K562 (cell line): ENCODE measurements around the gene YPEL1. TPM values are rescaled to one million over a fixed set of nuclear protein-coding genes. Genes with fewer than 3 reads are reported as not detected.

Experiments used
- ATAC-seq: fragments of 200-7000 bp; cut with Tn5 transposase; 3 replicates; pipeline ENCODE4 v1.9.1; 2020; ENCODE audit warnings: moderate library complexity
- BruUV-seq: library from RNA; stranded (reverse); fragments of 400-500 nt; replicated peaks from 2 replicates; lab custom pipeline; 2021; lab: Mats Ljungman, UMichigan
- CTCF ChIA-PET: fragments of 300-600 bp; formaldehyde crosslinking; extraction: SDS; loops from one replicate; lab custom pipeline; 2021; ENCODE audit warnings: low intra/inter-chr PET ratio; lab: Yijun Ruan, JAX
- POLR2A ChIA-PET: fragments of 300-600, 350-650 bp; sonication (Branson Sonifier 250); formaldehyde crosslinking; extraction: SDS; loops from one replicate; lab custom pipeline; 2021; ENCODE audit warnings: antibody characterized with exemption, inconsistent platforms; lab: Yijun Ruan, JAX
- DNase-seq, 4 experiments: peaks; one replicate each; pipeline versions ENCODE4 v3.0.0 to v3.0.0-alpha.2; 2011 to 2018; ENCODE audit warnings: low spot score in 3 of 4, mixed read lengths in 3 of 4; ENCODE audit errors: extremely low read depth in 1 of 4
- FAIRE-seq: peaks from 2 replicates; lab custom pipeline; 2011; peaks lifted over from hg19 to GRCh38; lab: Jason Lieb, UNC
- H2AFZ ChIP-seq: 2 replicates; pipeline ENCODE4 v1.6.0; 2011; ENCODE audit warnings: low read depth, low read length, control low read depth, inconsistent platforms
- H3K27ac ChIP-seq: fragments of 200-600 bp; 3 replicates; pipeline ENCODE4 v1.8.0; 2011; ENCODE audit warnings: low read depth, mild to moderate bottlenecking, control low read depth, inconsistent platforms, low read length, moderate library complexity, mixed read lengths; ENCODE audit errors: extremely low read depth
- H3K27me3 ChIP-seq, 2 experiments: fragments of 300-600 bp in 1 of 2; 2 replicates in 1 of 2; 3 replicates in 1 of 2; pipeline versions ENCODE4 v1.6.0 to v1.8.0; 2011; ENCODE audit warnings: inconsistent platforms in 2 of 2, low read length in 2 of 2, mild to moderate bottlenecking in 1 of 2, mixed read lengths in 1 of 2, moderate library complexity in 1 of 2; ENCODE audit not compliant: control insufficient read depth in 2 of 2, insufficient read depth in 2 of 2
- H3K36me3 ChIP-seq: fragments of 300-600 bp; 3 replicates; pipeline ENCODE4 v1.8.0; 2011; ENCODE audit warnings: mild to moderate bottlenecking, low read length, inconsistent platforms; ENCODE audit not compliant: control insufficient read depth, insufficient read depth
- H3K4me1 ChIP-seq, 2 experiments: fragments of 200-600 bp in 1 of 2; replicated peaks in 1 of 2; 2 replicates in 1 of 2; 3 replicates in 1 of 2; pipeline versions ENCODE4 v1.5.1 to v1.8.0; 2011; ENCODE audit warnings: inconsistent platforms in 2 of 2, low read length in 2 of 2, mild to moderate bottlenecking in 1 of 2, mixed read lengths in 1 of 2, moderate library complexity in 1 of 2; ENCODE audit not compliant: control insufficient read depth in 2 of 2, insufficient read depth in 2 of 2
- H3K4me2 ChIP-seq: 2 replicates; pipeline ENCODE4 v1.6.1; 2011; ENCODE audit warnings: low read length, control low read depth, inconsistent platforms, mixed read lengths; ENCODE audit not compliant: insufficient read depth
- H3K4me3 ChIP-seq: fragments of 200-600 bp; sonication (generic), shearing (Covaris generic); 2 replicates; pipeline ENCODE4 v1.5.1; 2016; ENCODE audit warnings: control low read depth, inconsistent platforms
- H3K79me2 ChIP-seq: fragments of 200-600 bp; 3 replicates; pipeline ENCODE4 v1.8.0; 2011; ENCODE audit warnings: low read length, inconsistent platforms; ENCODE audit not compliant: control insufficient read depth, insufficient read depth
- H3K9ac ChIP-seq, 2 experiments: 2 replicates each; pipeline versions ENCODE4 v1.6.0 to v1.6.1; 2011; ENCODE audit warnings: low read depth in 2 of 2, low read length in 2 of 2, control low read depth in 1 of 2, inconsistent platforms in 1 of 2, mild to moderate bottlenecking in 1 of 2, mixed read lengths in 1 of 2; ENCODE audit not compliant: insufficient read depth in 1 of 2
- H3K9me1 ChIP-seq: one replicate; pipeline ENCODE4 v1.6.0; 2011; ENCODE audit warnings: inconsistent platforms, mild to moderate bottlenecking, low read length, moderate library complexity; ENCODE audit not compliant: control insufficient read depth, insufficient read depth
- H3K9me3 ChIP-seq: replicated peaks from 2 replicates; pipeline ENCODE4 v1.5.1; 2011; ENCODE audit warnings: low read depth, low read length, inconsistent platforms; ENCODE audit not compliant: control insufficient read depth, insufficient read depth
- H4K20me1 ChIP-seq: replicated peaks from 2 replicates; pipeline ENCODE4 v1.6.1; 2011; ENCODE audit warnings: low read length, inconsistent platforms, mixed read lengths; ENCODE audit not compliant: control insufficient read depth, insufficient read depth
- BRCA1 ChIP-seq, 2 experiments: fragments of 450-650 bp in 1 of 2; sonication (generic) in 1 of 2; formaldehyde crosslinking in 1 of 2; IDR thresholded peaks; 2 replicates each; pipeline versions ENCODE4 v1.5.0 to v1.6.1; 2017 to 2020; ENCODE audit warnings: mild to moderate bottlenecking in 1 of 2, missing genetic modification reagents in 1 of 2
- ELF4 ChIP-seq: fragments of 450-650 bp; formaldehyde crosslinking; IDR thresholded peaks from 2 replicates; pipeline ENCODE4 v1.4.0; 2022; ENCODE audit warnings: missing genetic modification characterization
- MCM2 ChIP-seq: fragments of 450-650 bp; IDR thresholded peaks from 2 replicates; pipeline ENCODE4 v1.6.1; 2017; ENCODE audit warnings: low read depth, mild to moderate bottlenecking
- MYC ChIP-seq, 2 experiments: fragments of 250-450 bp in 1 of 2; sonication (Bioruptor Pico) in 1 of 2; IDR thresholded peaks; 2 replicates each; pipeline versions ENCODE4 v1.5.1 to v1.6.1; 2012 to 2021; ENCODE audit warnings: low read depth in 2 of 2, borderline replicate concordance in 1 of 2, improper control_type of control experiment in 1 of 2, low read length in 1 of 2, mild to moderate bottlenecking in 1 of 2, moderate library complexity in 1 of 2
- PBX2 ChIP-seq, 2 experiments: IDR thresholded peaks in 1 of 2; conservative IDR thresholded peaks in 1 of 2; 2 replicates each; pipeline ENCODE4 v1.6.1; 2016; ENCODE audit warnings: low read depth in 2 of 2, mild to moderate bottlenecking in 1 of 2, missing compliant biosample characterization in 1 of 2, missing genetic modification characterization in 1 of 2, moderate library complexity in 1 of 2
- POLR2AphosphoS5 ChIP-seq: IDR thresholded peaks from 2 replicates; pipeline ENCODE4 v1.6.1; 2011; ENCODE audit warnings: mild to moderate bottlenecking, low read depth, low read length, moderate library complexity; ENCODE audit not compliant: control insufficient read depth, insufficient read depth
- RBFOX2 ChIP-seq: fragments of 200-400 bp; formaldehyde crosslinking; IDR thresholded peaks from 2 replicates; pipeline ENCODE4 v1.6.1; 2017; ENCODE audit warnings: low read depth, mild to moderate bottlenecking, low read length, moderate library complexity
- ZFP91 ChIP-seq: sonication (generic); formaldehyde crosslinking; IDR thresholded peaks from 2 replicates; pipeline ENCODE4 v1.8.0; 2022; ENCODE audit warnings: mild to moderate bottlenecking, missing genetic modification reagents
- ZNF431 ChIP-seq: sonication (generic); formaldehyde crosslinking; IDR thresholded peaks from 2 replicates; pipeline ENCODE4 v1.8.0; 2022; ENCODE audit warnings: mild to moderate bottlenecking, missing genetic modification reagents
- ZNF57 ChIP-seq: fragments of 450-650 bp; formaldehyde crosslinking; IDR thresholded peaks from 2 replicates; pipeline ENCODE4 v1.4.0; 2020; ENCODE audit warnings: mild to moderate bottlenecking, moderate library complexity
- ZNF668 ChIP-seq: fragments of 250-450 bp; sonication (Bioruptor Pico); IDR thresholded peaks from 2 replicates; pipeline ENCODE4 v1.8.0; 2022; ENCODE audit warnings: mild to moderate bottlenecking, inconsistent platforms
- ZNF75A ChIP-seq: fragments of 450-650 bp; formaldehyde crosslinking; IDR thresholded peaks from 2 replicates; pipeline ENCODE4 v1.4.0; 2020; ENCODE audit warnings: mild to moderate bottlenecking
- ZNF830 ChIP-seq: fragments of 250-450 bp; sonication (Bioruptor Pico); IDR thresholded peaks from 2 replicates; pipeline ENCODE4 v1.5.0; 2021; ENCODE audit warnings: mild to moderate bottlenecking
- WGBS: fragments of 100-300 bp; shearing (Covaris generic); methylation state at CpG from one replicate; pipeline ENCODE4 v1.1.6; 2016; ENCODE audit warnings: low coverage, mixed read lengths; ENCODE audit not compliant: insufficient coverage; ENCODE audit errors: missing lambda C conversion rate; 5-methylcytosine and 5-hydroxymethylcytosine counted together
- in situ Hi-C: fragments of 300-500 bp; cut with MboI; formaldehyde crosslinking; loops from 4 replicates; pipeline ENCODE4 v1.15.0; 2018; ENCODE audit warnings: inconsistent platforms, mixed read lengths
- intact Hi-C: fragments of 100-400 bp; cut with micrococcal nuclease; formaldehyde crosslinking; loops from 2 replicates; pipeline ENCODE4 v1.14.2; 2022
- polyA plus RNA-seq, 8 experiments: library from polyadenylated mRNA; depleted of rRNA in 4 of 8; stranded (reverse) in 5 of 8; unstranded in 3 of 8; fragments of >200 nt; fragmentation: Nextera tagmentation in 2 of 8; fragmentation: Illumina TruSeq in 1 of 8; extraction: Ambion mirVana in 2 of 8; extraction: Trizol in 1 of 8; gene quantifications; 2 replicates each; pipeline versions ENCODE4 v1.2.1 to v1.2.3, GENCODE V29; 2011 to 2014; ENCODE audit warnings: inconsistent platforms in 1 of 8, missing spikeins in 1 of 8
- total RNA-seq, 7 experiments: library from RNA; depleted of rRNA in 6 of 7; stranded (reverse); fragments of >200 nt in 6 of 7; fragmentation: Illumina TruSeq in 2 of 7; extraction: Trizol in 2 of 7; gene quantifications; 2 replicates each; pipeline versions ENCODE4 v1.2.1 to v1.2.3, GENCODE V29; 2011 to 2021; ENCODE audit warnings: low replicate concordance in 1 of 7

Gene YPEL1
- total and polyA plus RNA-seq, 9 of the 15 experiments (the other 6 are each of a cell fraction or from before 2014, with no cell fraction given): 0.07 to 2.2 (median 0.46) TPM

GRCh38 chr22:21677606-21678443, 57.8 kb downstream of the YPEL1 start:
- POLR2A ChIA-PET: interaction anchor here (0.6 to 6.7 kb wide), 13 partner anchors 9 to 289 kb away, joined by 3 to 52 read pairs (median 4); partner anchors contain the start of genes PPIL2 and YDJC
- in situ Hi-C loops: no loop called here
- H3K4me3 ChIP-seq: no peak overlapping the region
- WGBS: 84% methylated on average over 13 of the region's 15 CpGs
- peaks cover 8% of the 10 kb centered on the region for H3K9me1 ChIP-seq
- no peaks in the 10 kb centered on the region for H3K79me2 ChIP-seq
- no peak overlapping the region for H2AFZ ChIP-seq
- peaks cover 70% of the 10 kb centered on the region for H3K36me3 ChIP-seq
- no peaks in the 10 kb centered on the region for H3K9me3 ChIP-seq
- no peak overlapping the region for H3K27ac ChIP-seq
- BruUV-seq: no TSS peak
- FAIRE-seq (no peak), DNase-seq (peak in 1 of 4 experiments; percentile 56), ATAC-seq (peak; percentile 11)
- peaks cover 23% of the 10 kb centered on the region for H4K20me1 ChIP-seq
- intact Hi-C loops: no loop called here
- H3K4me2 ChIP-seq: no peak overlapping the region
- CTCF ChIA-PET: no interaction called here
- peak overlapping the region in 1 of 2 experiments; percentile 74; a peak in 2 of 4 replicates for H3K9ac ChIP-seq
- peaks cover 0 to 29% of the 10 kb centered on the region in 2 experiments; a peak in 2 of 5 replicates for H3K4me1 ChIP-seq
- H3K27me3 ChIP-seq: no peaks in the 10 kb centered on the region
- TF ChIP-seq BRCA1 (IDR thresholded peaks at IDR 0.05): no peak
- peak; percentile 90; the same call in 1 of the 2 replicates for TF ChIP-seq BRCA1 (CRISPR knock-in tag; IDR thresholded peaks at IDR 0.05)
- TF ChIP-seq MYC (IDR thresholded peaks at IDR 0.05; ENCODE audit: low read depth, low read length): no peak
- TF ChIP-seq MYC (CRISPR knock-in tag; IDR thresholded peaks at IDR 0.05; ENCODE audit: borderline replicate concordance, low read depth): no peak
- peak; percentile 6; the same call in 1 of the 2 replicates for TF ChIP-seq ELF4 (CRISPR knock-in tag)
- TF ChIP-seq PBX2 (CRISPR knock-in tag; IDR thresholded peaks at IDR 0.05; ENCODE audit: low read depth): 0 out of 2 replicates have a peak, but pooled peaks have one; percentile 7
- TF ChIP-seq PBX2 (tag; conservative IDR thresholded peaks at IDR 0.05; ENCODE audit: low read depth): no peak
- no peak for TF ChIP-seq ZNF431 (CRISPR knock-in tag)
- no peak for TF ChIP-seq ZNF75A
- 0 out of 2 replicates have a peak, but pooled peaks have one; percentile 56 for TF ChIP-seq ZNF668 (CRISPR knock-in tag)
- TF ChIP-seq ZFP91 (CRISPR knock-in tag): 0 out of 2 replicates have a peak, but pooled peaks have one; percentile 33
- TF ChIP-seq MCM2: no peak
- 0 out of 2 replicates have a peak, but pooled peaks have one; percentile 25 for TF ChIP-seq ZNF57 (CRISPR knock-in tag)
- peak; percentile 30; the same call in 1 of the 2 replicates for TF ChIP-seq POLR2AphosphoS5
- peak; percentile 67 for TF ChIP-seq RBFOX2
- TF ChIP-seq ZNF830 (CRISPR knock-in tag): no peak
